Naive thymus-derived CD8-positive, alpha-beta T cell (primary cell): ENCODE results near the gene AGBL3. TPM values are rescaled to one million over a fixed set of nuclear protein-coding genes. Genes with fewer than 3 reads are reported as not detected.
"Not testable (repeated sequence)": the region's sequence is repeated elsewhere in the genome, so short reads cannot be mapped to it uniquely, and the experiment has no call there.

Source experiments
- ATAC-seq, 2 donors: fragments of 150-1000 bp; cut with Tn5 transposase in 1 of 2; sonication (Bioruptor Pico), chemical (Tn5 transposase) in 1 of 2; 1 replicate in 1 of 2; 2 replicates in 1 of 2; pipeline ENCODE4 v1.10.0; 2021; ENCODE audit warnings: mild to moderate bottlenecking in 2 of 2, moderate library complexity in 2 of 2
- POLR2A ChIA-PET: fragments of 350-600 bp; sonication (Branson Sonifier 250); formaldehyde crosslinking; loops from one replicate; lab custom pipeline; 2021; ENCODE audit warnings: antibody characterized with exemption; lab: Charles Lee
- DNase-seq, 10 donors: peaks; one replicate each; pipeline versions ENCODE4 v3.0.0 to v3.0.0-alpha.2; 2020 to 2022
- H3K27ac Mint-ChIP-seq, 10 donors: one replicate each; pipeline ENCODE4 v1.8.0; 2020 to 2022; ENCODE audit warnings: mild to moderate bottlenecking in 10 of 10, mixed read lengths in 10 of 10, moderate library complexity in 4 of 10, inconsistent platforms in 1 of 10
- H3K27me3 Mint-ChIP-seq, 5 donors: one replicate each; pipeline ENCODE4 v1.8.0; 2021 to 2022; ENCODE audit warnings: mixed read lengths in 5 of 5
- H3K36me3 Mint-ChIP-seq, 3 donors: one replicate each; pipeline ENCODE4 v1.8.0; 2020 to 2022; ENCODE audit warnings: mixed read lengths in 3 of 3, mild to moderate bottlenecking in 2 of 3, inconsistent platforms in 1 of 3
- H3K4me1 Mint-ChIP-seq, 4 donors: one replicate each; pipeline ENCODE4 v1.8.0; 2021 to 2022; ENCODE audit warnings: mixed read lengths in 4 of 4
- H3K4me3 Mint-ChIP-seq, 10 donors: one replicate each; pipeline ENCODE4 v1.8.0; 2020 to 2022; ENCODE audit warnings: mild to moderate bottlenecking in 10 of 10, mixed read lengths in 10 of 10, moderate library complexity in 6 of 10, inconsistent platforms in 1 of 10
- H3K9me3 Mint-ChIP-seq, 9 donors: one replicate each; pipeline ENCODE4 v1.8.0; 2020 to 2022; ENCODE audit warnings: mixed read lengths in 9 of 9, mild to moderate bottlenecking in 3 of 9, inconsistent platforms in 1 of 9, moderate library complexity in 1 of 9
- polyA plus RNA-seq, 3 donors: library from polyadenylated mRNA; unstranded; fragments of 300-500 nt; fragmentation: Illumina TruSeq; gene quantifications; one replicate each; pipeline ENCODE4 v1.2.3, GENCODE V29; 2021
- total RNA-seq, 8 experiments: library from RNA in 2 of 8; stranded (reverse) in 2 of 8; gene quantifications; one replicate each; pipeline ENCODE4 v1.2.3 and lab custom pipeline; 2021 to 2026

AGBL3 gene
- total and polyA plus RNA-seq, 5 experiments from 2014 or later, result 1.8 to 12.7 (median 4.0) TPM

DNA sequence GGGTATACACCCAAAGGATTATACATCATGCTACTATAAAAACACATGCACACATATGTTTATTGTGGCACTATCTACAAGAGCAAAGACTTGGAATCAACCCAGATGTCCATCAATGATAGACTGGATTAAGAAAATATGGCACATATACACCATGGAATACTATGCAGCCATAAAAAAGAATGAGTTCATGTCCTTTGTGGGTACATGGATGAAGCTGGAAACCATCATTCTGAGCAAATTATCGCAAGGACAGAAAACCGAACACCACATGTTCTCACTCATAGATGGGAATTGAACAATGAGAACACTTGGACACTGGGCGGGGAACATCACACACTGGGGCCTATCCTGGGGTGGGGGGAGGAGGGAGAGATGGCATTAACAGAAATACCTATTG is 4.7 kb upstream of the AGBL3 start:
- peaks cover 0 to 17% (median 1%) of the 10 kb centered on the region in 9 donors for H3K9me3 Mint-ChIP-seq
- H3K27me3 Mint-ChIP-seq, H3K4me3 Mint-ChIP-seq, H3K36me3 Mint-ChIP-seq, DNase-seq, POLR2A ChIA-PET, ATAC-seq: not testable (repeated sequence)
- peaks cover 8 to 22% (median 19%) of the 10 kb centered on the region in 4 donors for H3K4me1 Mint-ChIP-seq
- peak overlapping the region in 1 of 10 donors; percentile 21 for H3K27ac Mint-ChIP-seq

GRCh38 chr7:134985894-134986362 is 380 bp upstream of the AGBL3 start:
- ATAC-seq, result peak; percentile 66 to 75
- peaks cover 0 to 14% (median 6%) of the 10 kb centered on the region in 3 donors for H3K36me3 Mint-ChIP-seq
- no peaks in the 10 kb centered on the region for H3K27me3 Mint-ChIP-seq
- H3K4me1 Mint-ChIP-seq, result peaks cover 20 to 48% (median 44%) of the 10 kb centered on the region in 4 donors
- peak overlapping the region; percentile 95 to 100 (median 100) for H3K27ac Mint-ChIP-seq
- peaks cover 0 to 1% (median 0%) of the 10 kb centered on the region in 9 donors for H3K9me3 Mint-ChIP-seq
- POLR2A ChIA-PET, result interaction anchor here (0.7 to 5.0 kb wide), 15 partner anchors 10 to 340 kb away, joined by 3 to 84 read pairs (median 6); partner anchors contain the start of genes BPGM, CYREN, TMEM140 and WDR91
- DNase-seq, result no peak
- H3K4me3 Mint-ChIP-seq, result peak overlapping the region; percentile 93 to 100 (median 98)

DNA sequence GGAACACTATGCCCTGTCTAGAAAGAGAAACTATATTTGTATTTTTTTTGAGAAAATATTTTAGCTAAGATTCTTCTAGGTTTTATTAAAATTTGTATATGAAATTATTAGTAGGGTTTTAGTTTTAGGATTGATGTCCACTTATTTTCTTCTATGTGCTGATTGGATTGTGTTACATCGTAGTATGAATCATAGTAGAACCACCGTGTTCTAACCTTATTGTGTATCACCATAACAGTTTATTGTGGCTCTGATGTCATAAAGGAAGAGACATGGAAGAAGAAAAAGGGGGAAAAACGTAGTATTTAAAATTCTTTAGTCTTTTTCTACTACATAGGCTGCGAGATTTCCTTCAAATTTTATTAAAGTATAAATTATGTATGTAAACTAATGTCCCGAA is 1.9 kb downstream of the AGBL3 start:
- Mint-ChIP-seq H3K36me3 (peaks cover 0 to 17% (median 6%) of the 10 kb centered on the region in 3 donors), H3K9me3 (no peaks in the 10 kb centered on the region), H3K27ac (peak overlapping the region in 9 of 10 donors; percentile 42 to 100 (median 75)), H3K27me3 (no peaks in the 10 kb centered on the region), H3K4me3 (peak overlapping the region; percentile 58 to 100 (median 76)), H3K4me1 (peaks cover 34 to 70% (median 64%) of the 10 kb centered on the region in 4 donors)
- ATAC-seq (no peak), DNase-seq (no peak)
- POLR2A ChIA-PET, result interaction anchor here (1.0 to 5.0 kb wide), 5 partner anchors 154 to 342 kb away, joined by 3 to 84 read pairs (median 18); partner anchors contain the start of genes BPGM, CYREN and TMEM140

DNA sequence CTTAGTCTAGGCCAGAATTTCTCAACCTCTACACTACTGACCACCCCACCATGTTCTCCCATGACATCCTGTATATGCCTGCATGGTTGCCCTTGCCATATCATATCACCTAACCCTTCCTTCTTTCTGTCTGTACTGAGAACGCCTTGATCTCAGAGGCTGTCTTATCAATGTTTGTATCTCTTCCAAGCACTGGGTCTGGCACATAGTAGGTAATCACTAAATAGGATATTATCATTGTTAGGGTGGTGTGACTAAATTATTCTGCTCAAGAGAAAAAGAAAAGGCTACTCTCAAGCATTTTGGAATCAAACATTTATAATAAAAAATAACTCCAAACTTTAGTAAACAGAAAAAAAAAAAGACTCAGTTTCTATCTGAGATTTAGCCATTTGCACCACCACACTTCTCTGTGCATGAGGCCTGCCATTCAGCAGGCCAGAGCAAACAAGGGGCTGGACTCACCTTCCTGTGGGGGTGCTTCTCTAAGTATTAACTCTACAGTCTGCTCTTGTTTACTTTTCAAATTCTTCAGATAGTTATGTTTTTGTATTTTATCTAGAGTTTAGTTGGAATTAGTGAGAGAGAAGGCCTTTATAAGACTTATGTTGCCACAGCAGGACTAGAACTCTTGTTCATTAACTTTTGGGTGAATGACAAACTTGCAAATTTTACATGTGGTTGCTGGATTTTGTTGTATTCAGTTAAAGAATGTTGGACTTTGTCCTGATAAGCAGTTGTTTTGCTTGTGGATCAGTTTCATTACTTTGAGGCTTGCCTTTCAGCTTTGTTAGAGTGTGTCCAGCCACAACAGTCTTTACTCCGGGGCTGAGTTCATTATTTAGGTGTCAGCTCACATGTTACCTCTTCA is 5.4 kb downstream of the AGBL3 start:
- H3K4me1 Mint-ChIP-seq, result peaks cover 40 to 84% (median 79%) of the 10 kb centered on the region in 4 donors
- DNase-seq (no peak), ATAC-seq (no peak)
- no peaks in the 10 kb centered on the region for H3K9me3 Mint-ChIP-seq
- no peaks in the 10 kb centered on the region for H3K27me3 Mint-ChIP-seq
- peak overlapping the region; percentile 91 to 99 (median 98) for H3K27ac Mint-ChIP-seq
- POLR2A ChIA-PET, result interaction anchor here (0.6 to 7.4 kb wide), 7 partner anchors 102 to 345 kb away, joined by 3 to 71 read pairs (median 4); partner anchors contain the start of genes BPGM, CYREN, TMEM140 and WDR91
- H3K36me3 Mint-ChIP-seq, result peaks cover 0 to 23% (median 10%) of the 10 kb centered on the region in 3 donors
- peak overlapping the region in 8 of 10 donors; percentile 20 to 80 (median 72) for H3K4me3 Mint-ChIP-seq

DNA sequence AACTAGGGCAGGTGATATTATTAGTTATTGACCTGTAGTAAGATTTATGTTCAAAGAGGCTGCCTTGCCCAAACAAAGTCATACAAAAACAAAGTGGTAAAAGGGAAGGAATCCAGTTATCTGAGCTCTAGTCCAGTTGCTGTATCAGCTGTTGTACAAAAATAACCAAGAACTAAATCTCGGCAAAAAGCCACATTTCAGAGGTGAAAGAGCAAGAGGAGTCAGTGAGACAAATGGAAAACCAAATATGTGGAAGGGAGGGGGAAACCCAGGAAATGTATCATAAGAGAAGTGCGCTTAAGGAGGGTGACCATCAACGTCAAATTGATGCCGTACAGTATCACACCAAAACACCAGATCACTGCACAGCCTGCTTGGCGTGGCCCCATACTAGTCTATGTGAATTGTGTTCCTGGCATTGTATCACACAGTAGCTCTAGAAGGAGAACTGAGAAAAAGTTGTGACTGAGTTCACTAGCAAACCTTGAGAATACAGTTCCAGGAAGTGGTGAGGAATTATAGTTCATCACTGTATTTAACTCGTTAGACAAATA is 6.4 kb downstream of the AGBL3 start:
- POLR2A ChIA-PET, result interaction anchor here (0.7 to 7.4 kb wide), 5 partner anchors 22 to 346 kb away, joined by 3 to 71 read pairs (median 4); partner anchors contain the start of genes BPGM, CYREN, TMEM140 and WDR91
- H3K36me3 Mint-ChIP-seq, result peaks cover 0 to 23% (median 10%) of the 10 kb centered on the region in 3 donors
- DNase-seq (peak in 7 of 10 donors; percentile 31 to 68 (median 50)), ATAC-seq (peak; percentile 52 to 54)
- H3K4me1 Mint-ChIP-seq, result peaks cover 41 to 93% (median 84%) of the 10 kb centered on the region in 4 donors
- H3K4me3 Mint-ChIP-seq, result peak overlapping the region; percentile 41 to 80 (median 76)
- H3K9me3 Mint-ChIP-seq, result no peaks in the 10 kb centered on the region
- H3K27ac Mint-ChIP-seq, result peak overlapping the region; percentile 91 to 99 (median 98)
- no peaks in the 10 kb centered on the region for H3K27me3 Mint-ChIP-seq

DNA sequence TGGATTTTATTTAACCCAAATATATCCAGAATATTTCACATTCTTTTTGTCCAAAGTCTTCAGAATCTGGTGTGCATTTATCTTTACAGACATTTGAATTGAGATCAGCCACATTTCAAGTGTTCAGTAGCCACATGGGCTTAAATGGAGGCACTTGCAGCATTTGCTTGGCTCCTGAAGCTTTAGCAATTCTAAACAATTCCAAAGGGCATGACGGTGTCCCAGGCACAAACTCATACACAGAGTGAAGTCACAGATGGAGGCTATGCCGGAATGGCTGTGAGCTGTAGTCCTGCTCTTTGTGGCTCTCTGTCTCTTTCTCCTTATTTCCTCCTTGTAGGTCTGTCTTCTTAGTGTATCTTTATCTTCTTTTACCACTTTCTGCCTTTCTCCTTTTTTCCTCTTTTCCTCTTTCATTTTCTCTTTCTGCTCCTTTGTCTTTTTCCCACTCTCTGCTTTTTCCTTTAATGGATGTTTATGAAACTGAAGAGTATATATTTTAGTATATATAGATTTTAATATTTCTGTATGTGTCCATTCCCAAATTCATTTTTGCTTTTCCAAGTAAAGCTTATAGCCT is 7.7 kb downstream of the AGBL3 start:
- H3K4me1 Mint-ChIP-seq, result peaks cover 44 to 98% (median 91%) of the 10 kb centered on the region in 4 donors
- ATAC-seq (no peak), DNase-seq (no peak)
- POLR2A ChIA-PET, result interaction anchor here (1.8 to 7.4 kb wide), 2 partner anchors 153 to 348 kb away, joined by 6 to 71 read pairs; partner anchors contain the start of genes BPGM and TMEM140
- H3K9me3 Mint-ChIP-seq, result no peaks in the 10 kb centered on the region
- H3K27ac Mint-ChIP-seq, result peak overlapping the region; percentile 92 to 99 (median 98)
- H3K36me3 Mint-ChIP-seq, result peaks cover 0 to 20% (median 13%) of the 10 kb centered on the region in 3 donors
- H3K27me3 Mint-ChIP-seq, result no peaks in the 10 kb centered on the region
- H3K4me3 Mint-ChIP-seq, result peak overlapping the region in 8 of 10 donors; percentile 16 to 88 (median 72)

- peaks cover 41 to 91% (median 83%) of the 10 kb centered on the region in 4 donors for H3K4me1 Mint-ChIP-seq
- ATAC-seq, result peak; percentile 69 to 82
- POLR2A ChIA-PET, result interaction anchor here (0.9 to 7.4 kb wide), 8 partner anchors 10 to 349 kb away, joined by 3 to 71 read pairs (median 10); partner anchors contain the start of genes AGBL3, BPGM, CYREN and TMEM140
These were observed 9.2 kb downstream of the AGBL3 start for GRCh38 chr7:134995239-134996096.

GRCh38 chr7:134996097-134996550 is 9.8 kb downstream of the AGBL3 start:
- H3K27me3 Mint-ChIP-seq, result no peaks in the 10 kb centered on the region
- POLR2A ChIA-PET, result interaction anchor here (1.6 to 7.4 kb wide), 6 partner anchors 9 to 175 kb away, joined by 5 to 71 read pairs (median 16); partner anchors contain the start of genes AGBL3, CYREN and TMEM140
- H3K4me3 Mint-ChIP-seq, result peak overlapping the region; percentile 64 to 89 (median 82)
- peak overlapping the region; percentile 92 to 99 (median 98) for H3K27ac Mint-ChIP-seq
- DNase-seq (peak in 6 of 10 donors; percentile 22 to 69 (median 48)), ATAC-seq (peak; percentile 54 to 55)
- peaks cover 0 to 14% (median 8%) of the 10 kb centered on the region in 3 donors for H3K36me3 Mint-ChIP-seq
- peaks cover 0 to under 1% (median 0%) of the 10 kb centered on the region in 9 donors for H3K9me3 Mint-ChIP-seq
- H3K4me1 Mint-ChIP-seq, result peaks cover 36 to 86% (median 77%) of the 10 kb centered on the region in 4 donors

More at GRCh38 chr7:134995239-134996096, 9.2 kb downstream of the AGBL3 start:
- peak in 9 of 10 donors; percentile 13 to 89 (median 79) for DNase-seq
- H3K4me3 Mint-ChIP-seq, result peak overlapping the region; percentile 64 to 89 (median 82)
- H3K27ac Mint-ChIP-seq, result peak overlapping the region; percentile 92 to 99 (median 98)
- H3K36me3 Mint-ChIP-seq, result peaks cover 0 to 14% (median 12%) of the 10 kb centered on the region in 3 donors
- H3K27me3 Mint-ChIP-seq, result no peaks in the 10 kb centered on the region
- H3K9me3 Mint-ChIP-seq, result no peaks in the 10 kb centered on the region

- H3K4me3 Mint-ChIP-seq, result peak overlapping the region in 6 of 10 donors; percentile 12 to 86 (median 36)
- POLR2A ChIA-PET, result interaction anchor here (1.9 to 7.4 kb wide), 3 partner anchors 12 to 171 kb away, joined by 8 to 71 read pairs (median 53); partner anchors contain the start of genes AGBL3 and TMEM140
These were observed 11.0 kb downstream of the AGBL3 start for GRCh38 chr7:134997214-134997885.

GRCh38 chr7:134999136-134999535 is 12.8 kb downstream of the AGBL3 start:
- Mint-ChIP-seq H3K9me3 (peaks cover 0 to 9% (median 0%) of the 10 kb centered on the region in 9 donors), H3K4me3 (peak overlapping the region in 2 of 10 donors; percentile 29 to 34), H3K36me3 (peaks cover 4 to 17% (median 6%) of the 10 kb centered on the region in 3 donors), H3K4me1 (peaks cover 20 to 60% (median 49%) of the 10 kb centered on the region in 4 donors), H3K27me3 (no peaks in the 10 kb centered on the region), H3K27ac (peak overlapping the region; percentile 81 to 99 (median 98))
- POLR2A ChIA-PET, result interaction anchor here (1.1 kb wide), 1 partner anchor 13 kb away, joined by 7 read pairs; the partner anchor contains the start of gene AGBL3
- no peak for ATAC-seq
- DNase-seq, result no peak

More at GRCh38 chr7:134997214-134997885, 11.0 kb downstream of the AGBL3 start:
- no peaks in the 10 kb centered on the region for H3K27me3 Mint-ChIP-seq
- DNase-seq (no peak), ATAC-seq (no peak)
- H3K4me1 Mint-ChIP-seq, result peaks cover 28 to 77% (median 65%) of the 10 kb centered on the region in 4 donors
- H3K27ac Mint-ChIP-seq, result peak overlapping the region; percentile 92 to 99 (median 98)
- H3K36me3 Mint-ChIP-seq, result peaks cover 4 to 21% (median 6%) of the 10 kb centered on the region in 3 donors
- peaks cover 0 to 9% (median 0%) of the 10 kb centered on the region in 9 donors for H3K9me3 Mint-ChIP-seq
